Brain microvascular endothelial cell (primary cell): Measurements from ENCODE around the gene REEP1.

Experiments used
- DNase-seq: peaks from one replicate; pipeline ENCODE4 v3.0.0-alpha.2; 2020
- H3K27ac ChIP-seq: fragments of 250-450 bp; sonication (Bioruptor Pico); 2 replicates; pipeline ENCODE4 v1.5.1; 2020; ENCODE audit warnings: mild to moderate bottlenecking, moderate library complexity
- H3K27me3 ChIP-seq: fragments of 250-450 bp; sonication (Bioruptor Pico); replicated peaks from 2 replicates; pipeline ENCODE4 v1.5.1; 2020; ENCODE audit warnings: mild to moderate bottlenecking
- H3K36me3 ChIP-seq: fragments of 250-450 bp; sonication (Bioruptor Pico); replicated peaks from 2 replicates; pipeline ENCODE4 v1.5.1; 2020; ENCODE audit warnings: mild to moderate bottlenecking
- H3K4me3 ChIP-seq: 2 replicates; pipeline ENCODE4 v1.5.1; 2011; ENCODE audit warnings: low read depth, mild to moderate bottlenecking, control low read depth, low read length, moderate library complexity
- in situ Hi-C: cut with HindIII; loops from 2 replicates; pipeline ENCODE4 v1.10.0; 2017; ENCODE audit warnings: low sequenced_read_pairs, low pct_ligation_motif_present
- TF ChIP-seq, protein P1 (sequence below): IDR thresholded peaks from 2 replicates; pipeline ENCODE4 v1.5.1; 2011; ENCODE audit warnings: low read depth, mild to moderate bottlenecking, moderate library complexity, low read length, control low read depth, inconsistent platforms; ENCODE audit errors: missing control alignments

REEP1 gene

DNA sequence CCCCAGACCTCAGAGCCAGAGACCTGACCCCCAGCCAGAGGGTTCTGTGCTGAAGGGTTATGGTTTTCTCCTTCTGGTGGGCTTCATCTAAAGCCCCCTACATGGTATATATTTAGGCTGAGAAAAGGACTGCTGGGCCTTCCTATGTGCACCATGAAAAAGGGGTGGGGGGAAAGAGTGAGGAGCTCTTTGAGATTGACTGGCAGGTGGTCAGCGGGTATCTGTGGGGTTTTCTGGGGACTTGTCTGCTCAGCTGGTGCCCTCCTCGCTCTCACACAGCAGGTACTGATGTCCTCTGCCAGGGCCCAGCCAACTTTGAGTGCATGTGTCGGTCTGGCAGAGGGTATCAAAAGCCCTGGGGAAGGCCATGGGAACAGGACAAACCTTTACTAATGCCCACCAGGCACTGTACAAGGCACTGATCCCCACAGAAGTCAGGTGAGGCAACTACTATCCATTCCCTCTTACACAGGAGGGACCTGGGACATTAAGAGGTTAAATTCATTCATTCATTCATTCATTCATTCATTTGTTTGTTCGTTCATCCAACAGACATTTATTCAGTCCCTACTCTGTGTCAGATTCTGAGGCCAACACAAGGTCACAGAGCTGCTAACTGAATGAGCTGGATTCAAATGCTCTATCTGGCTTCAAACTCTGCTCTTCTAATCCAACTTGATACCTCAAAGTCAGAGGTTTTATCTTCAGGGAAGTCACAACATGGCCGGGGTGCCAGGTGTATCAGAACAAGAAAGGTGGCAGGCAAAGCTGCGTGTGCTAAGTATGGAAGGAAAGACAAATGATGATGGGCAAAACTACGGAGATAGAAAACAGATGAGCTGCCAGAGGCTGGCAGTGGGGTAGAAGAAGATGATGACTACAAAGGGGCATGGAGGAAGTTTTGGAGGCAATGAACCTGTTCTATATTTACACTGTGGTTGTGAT lies 44.6 kb downstream of the REEP1 start:
- no peak for DNase-seq
- in situ Hi-C loops, result no loop called here
- TF ChIP-seq, protein P1, sequence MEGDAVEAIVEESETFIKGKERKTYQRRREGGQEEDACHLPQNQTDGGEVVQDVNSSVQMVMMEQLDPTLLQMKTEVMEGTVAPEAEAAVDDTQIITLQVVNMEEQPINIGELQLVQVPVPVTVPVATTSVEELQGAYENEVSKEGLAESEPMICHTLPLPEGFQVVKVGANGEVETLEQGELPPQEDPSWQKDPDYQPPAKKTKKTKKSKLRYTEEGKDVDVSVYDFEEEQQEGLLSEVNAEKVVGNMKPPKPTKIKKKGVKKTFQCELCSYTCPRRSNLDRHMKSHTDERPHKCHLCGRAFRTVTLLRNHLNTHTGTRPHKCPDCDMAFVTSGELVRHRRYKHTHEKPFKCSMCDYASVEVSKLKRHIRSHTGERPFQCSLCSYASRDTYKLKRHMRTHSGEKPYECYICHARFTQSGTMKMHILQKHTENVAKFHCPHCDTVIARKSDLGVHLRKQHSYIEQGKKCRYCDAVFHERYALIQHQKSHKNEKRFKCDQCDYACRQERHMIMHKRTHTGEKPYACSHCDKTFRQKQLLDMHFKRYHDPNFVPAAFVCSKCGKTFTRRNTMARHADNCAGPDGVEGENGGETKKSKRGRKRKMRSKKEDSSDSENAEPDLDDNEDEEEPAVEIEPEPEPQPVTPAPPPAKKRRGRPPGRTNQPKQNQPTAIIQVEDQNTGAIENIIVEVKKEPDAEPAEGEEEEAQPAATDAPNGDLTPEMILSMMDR, result no peak
- H3K27me3 ChIP-seq, result no peaks in the 10 kb centered on the region
- no peak overlapping the region for H3K27ac ChIP-seq
- H3K4me3 ChIP-seq, result no peak overlapping the region
- no peaks in the 10 kb centered on the region for H3K36me3 ChIP-seq

DNA sequence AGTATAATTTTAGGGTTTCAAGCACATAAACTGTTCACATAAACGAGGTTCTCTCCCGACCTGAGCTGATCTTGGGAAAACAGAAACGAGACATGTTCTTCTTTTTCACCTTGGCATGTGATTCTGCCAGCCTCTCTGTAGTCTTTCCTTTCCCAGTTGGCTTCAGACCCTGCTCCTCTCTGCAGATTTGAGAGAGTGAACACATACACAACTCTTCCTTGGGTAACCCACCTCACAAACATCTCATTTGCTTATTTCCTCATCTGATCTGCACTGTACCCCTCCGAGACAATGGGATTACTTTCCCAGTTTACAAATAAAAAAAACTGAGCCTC lies 46.1 kb downstream of the REEP1 start:
- Histone ChIP-seq H3K36me3 (no peaks in the 10 kb centered on the region), H3K27me3 (peaks cover 3% of the 10 kb centered on the region), H3K4me3 (no peak overlapping the region), H3K27ac (no peak overlapping the region)
- DNase-seq, result no peak
- TF ChIP-seq, protein P1, result no peak
- in situ Hi-C loops, result no loop called here

DNA sequence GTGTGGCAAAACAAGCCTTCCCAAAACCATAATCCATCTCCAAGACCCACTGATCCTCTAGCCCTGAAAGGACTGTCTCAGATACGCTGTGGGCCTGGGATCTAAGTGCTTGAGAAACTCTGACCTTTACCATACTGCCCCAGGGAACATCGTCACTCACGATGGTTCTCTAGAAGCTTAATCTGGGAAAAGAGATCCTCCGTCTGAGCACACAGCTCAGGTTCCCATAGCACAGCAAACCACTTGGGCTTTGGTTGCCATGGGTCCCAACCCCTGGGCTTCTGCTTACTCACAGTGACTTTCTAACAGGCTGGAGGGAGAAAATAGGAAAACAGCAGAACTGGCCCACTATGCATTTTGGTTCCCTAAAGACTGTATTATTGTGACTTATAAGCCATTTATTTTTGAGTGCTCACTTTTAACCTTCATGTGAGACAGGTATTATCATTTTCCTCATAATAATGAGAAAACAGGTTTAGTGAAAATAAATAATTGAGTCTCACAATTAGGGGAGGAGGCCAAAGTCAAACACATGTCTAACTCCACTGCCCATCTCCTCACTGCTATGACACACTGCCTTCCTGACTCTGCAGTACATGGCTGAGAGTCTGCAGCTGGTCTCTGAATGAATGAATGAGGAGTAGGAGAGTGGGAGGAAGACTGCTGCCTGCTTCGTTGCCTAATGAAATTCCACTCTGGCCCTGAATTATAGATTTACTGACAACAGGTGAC lies 46.7 kb downstream of the REEP1 start:
- peaks cover 3% of the 10 kb centered on the region for H3K27me3 ChIP-seq
- no peak for DNase-seq
- H3K4me3 ChIP-seq, result no peak overlapping the region
- TF ChIP-seq, protein P1, result no peak
- in situ Hi-C loops, result no loop called here
- no peak overlapping the region for H3K27ac ChIP-seq
- H3K36me3 ChIP-seq, result no peaks in the 10 kb centered on the region

DNA sequence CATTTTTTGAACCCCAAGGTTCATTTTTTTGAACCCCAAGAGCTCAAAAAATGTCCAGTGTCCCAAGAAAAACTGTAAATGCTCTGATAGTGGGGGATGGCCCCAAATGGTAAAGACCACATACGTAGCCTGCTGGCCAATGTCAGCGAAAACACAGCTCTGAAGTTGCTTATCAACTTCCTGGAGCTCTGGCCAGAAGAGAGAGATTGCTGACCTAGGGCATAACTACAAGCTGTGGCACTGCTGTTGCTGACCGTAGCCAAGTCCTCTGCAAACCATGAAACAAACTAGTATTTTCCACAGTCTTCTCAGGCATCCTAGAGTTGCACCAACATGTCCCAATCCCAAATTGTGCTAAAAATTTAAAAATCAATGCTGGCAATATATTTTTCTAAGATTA lies 50.9 kb downstream of the REEP1 start:
- Histone ChIP-seq H3K27me3 (peaks cover 8% of the 10 kb centered on the region), H3K36me3 (no peaks in the 10 kb centered on the region), H3K27ac (no peak overlapping the region), H3K4me3 (no peak overlapping the region)
- DNase-seq, result no peak
- TF ChIP-seq, protein P1, result no peak
- in situ Hi-C loops, result no loop called here

DNA sequence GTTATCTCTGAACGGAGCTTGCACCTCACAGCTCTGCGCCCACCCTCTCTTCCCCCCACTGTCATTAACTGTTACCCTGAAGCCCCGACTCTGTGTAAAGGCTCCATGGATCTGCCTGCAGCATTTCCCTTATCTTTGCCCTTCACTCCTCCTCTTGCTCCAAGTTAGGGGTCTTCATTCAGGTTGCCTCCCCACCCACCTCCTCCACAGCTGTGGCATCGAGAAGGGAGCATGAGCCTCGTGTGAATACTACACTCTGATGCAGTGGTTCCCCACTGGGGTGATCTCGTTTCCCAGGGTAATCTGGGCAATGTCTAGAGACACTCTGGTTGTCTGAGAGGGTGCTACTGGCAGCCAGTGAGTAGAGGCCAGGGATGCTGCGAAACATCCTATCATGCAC lies 51.4 kb downstream of the REEP1 start:
- H3K4me3 ChIP-seq, result no peak overlapping the region
- peaks cover 10% of the 10 kb centered on the region for H3K27me3 ChIP-seq
- TF ChIP-seq, protein P1, result no peak
- no peak for DNase-seq
- in situ Hi-C loops, result no loop called here
- no peaks in the 10 kb centered on the region for H3K36me3 ChIP-seq
- no peak overlapping the region for H3K27ac ChIP-seq
